Mesendoderm (in vitro differentiated cells): ENCODE results near the gene EEF1AKMT3.

Source experiments
- DNase-seq: peaks from one replicate; pipeline ENCODE4 v3.0.0; 2013
- H2AK5ac ChIP-seq: 2 replicates; pipeline ENCODE4 v1.6.1; 2013; ENCODE audit warnings: low read length, inconsistent platforms
- H2BK120ac ChIP-seq: 2 replicates; pipeline ENCODE4 v1.6.1; 2013; ENCODE audit warnings: low read depth, mild to moderate bottlenecking, low read length, moderate library complexity, mixed read lengths
- H2BK15ac ChIP-seq: replicated peaks from 2 replicates; pipeline ENCODE4 v1.6.1; 2013; ENCODE audit warnings: low read depth, mild to moderate bottlenecking, moderate library complexity
- H2BK5ac ChIP-seq: 2 replicates; pipeline ENCODE4 v1.6.1; 2013; ENCODE audit warnings: low read length, inconsistent platforms
- H3K18ac ChIP-seq: 2 replicates; pipeline ENCODE4 v1.6.1; 2013; ENCODE audit warnings: mild to moderate bottlenecking, low read length, mixed read lengths
- H3K23ac ChIP-seq: one replicate; pipeline ENCODE4 v1.6.1; 2013; ENCODE audit warnings: low read length
- H3K27ac ChIP-seq: 2 replicates; pipeline ENCODE4 v1.5.1; 2013; ENCODE audit warnings: low read depth, mild to moderate bottlenecking, inconsistent platforms, low read length, moderate library complexity
- H3K27me3 ChIP-seq: 2 replicates; pipeline ENCODE4 v1.6.1; 2013; ENCODE audit warnings: low read length, control low read depth, mild to moderate bottlenecking, inconsistent platforms; ENCODE audit not compliant: insufficient read depth, poor library complexity
- H3K36me3 ChIP-seq: 2 replicates; pipeline ENCODE4 v1.6.1; 2013; ENCODE audit warnings: low read length, inconsistent platforms; ENCODE audit not compliant: control insufficient read depth, insufficient read depth
- H3K4ac ChIP-seq: one replicate; pipeline ENCODE4 v1.6.1; 2013; ENCODE audit warnings: low read depth, mild to moderate bottlenecking, low read length, moderate library complexity
- H3K4me1 ChIP-seq: 2 replicates; pipeline ENCODE4 v1.6.1; 2013; ENCODE audit warnings: low read depth, low read length, inconsistent platforms; ENCODE audit not compliant: control insufficient read depth
- H3K4me2 ChIP-seq: 2 replicates; pipeline ENCODE4 v1.6.1; 2013; ENCODE audit warnings: low read length
- H3K4me3 ChIP-seq: 2 replicates; pipeline ENCODE4 v1.5.1; 2013; ENCODE audit warnings: mild to moderate bottlenecking, low read length
- H3K56ac ChIP-seq: one replicate; pipeline ENCODE4 v1.6.1; 2013; ENCODE audit warnings: low read length
- H3K79me1 ChIP-seq: 2 replicates; pipeline ENCODE4 v1.6.1; 2013; ENCODE audit warnings: low read length, inconsistent platforms
- H3K79me2 ChIP-seq: 2 replicates; pipeline ENCODE4 v1.6.1; 2013; ENCODE audit warnings: mild to moderate bottlenecking, low read length; ENCODE audit not compliant: control insufficient read depth, insufficient read depth
- H3K9ac ChIP-seq: 2 replicates; pipeline ENCODE4 v1.6.1; 2013; ENCODE audit warnings: low read length, inconsistent platforms
- H4K5ac ChIP-seq: one replicate; pipeline ENCODE4 v1.6.1; 2013; ENCODE audit warnings: low read length
- H4K8ac ChIP-seq: one replicate; pipeline ENCODE4 v1.6.1; 2013; ENCODE audit warnings: low read depth, mild to moderate bottlenecking, control low read depth, low read length, moderate library complexity
- WGBS: extraction: QIAGEN DNeasy Blood & Tissue Kit; methylation state at CpG from one replicate; pipeline ENCODE4 v1.1.7; 2013; ENCODE audit warnings: low lambda C conversion rate, missing lambda C conversion rate; ENCODE audit not compliant: insufficient coverage; ENCODE audit errors: extremely low coverage; 5-methylcytosine and 5-hydroxymethylcytosine counted together

EEF1AKMT3 gene

DNA sequence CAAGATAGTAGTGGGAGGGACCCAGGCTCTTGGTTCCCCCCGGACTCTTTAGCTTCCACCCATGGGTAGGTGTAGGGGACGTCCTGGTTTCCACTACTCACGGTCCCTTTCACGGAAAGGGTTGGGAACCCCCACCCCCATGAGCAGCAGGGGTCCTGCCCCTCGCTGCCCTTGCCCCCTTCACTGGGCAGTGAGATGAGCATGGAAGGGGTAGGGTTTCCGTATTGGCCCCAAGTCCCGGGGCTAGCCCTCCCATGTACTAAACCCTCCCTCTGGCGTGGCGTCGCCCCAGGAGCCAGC lies 46.6 kb upstream of the EEF1AKMT3 start:
- Histone ChIP-seq H2BK5ac (no peak overlapping the region), H3K4me1 (no peaks in the 10 kb centered on the region), H3K18ac (no peak overlapping the region), H2AK5ac (no peak overlapping the region), H2BK15ac (no peak overlapping the region), H3K23ac (no peak overlapping the region), H3K4ac (no peak overlapping the region), H3K4me3 (no peak overlapping the region), H3K9ac (no peak overlapping the region), H3K79me2 (no peaks in the 10 kb centered on the region), H3K27ac (no peak overlapping the region), H4K8ac (no peak overlapping the region), H3K27me3 (peaks cover 26% of the 10 kb centered on the region), H3K79me1 (no peaks in the 10 kb centered on the region), H3K36me3 (no peaks in the 10 kb centered on the region), H3K56ac (peak overlapping the region; percentile 34), H2BK120ac (no peak overlapping the region), H3K4me2 (no peak overlapping the region), H4K5ac (no peak overlapping the region)
- no CpG with 5 or more reads among the region's 10 CpGs for WGBS
- no peak for DNase-seq

GRCh38 chr12:57726151-57726883 lies 46.1 kb upstream of the EEF1AKMT3 start:
- no peak overlapping the region for H3K27ac ChIP-seq
- no peak overlapping the region for H2BK5ac ChIP-seq
- H3K36me3 ChIP-seq = no peaks in the 10 kb centered on the region
- peaks cover 28% of the 10 kb centered on the region for H3K27me3 ChIP-seq
- no peak overlapping the region for H2BK120ac ChIP-seq
- no peak overlapping the region for H2BK15ac ChIP-seq
- H3K23ac ChIP-seq = no peak overlapping the region
- no peaks in the 10 kb centered on the region for H3K79me1 ChIP-seq
- H3K4me1 ChIP-seq = no peaks in the 10 kb centered on the region
- no CpG with 5 or more reads among the region's 79 CpGs for WGBS
- H3K18ac ChIP-seq = no peak overlapping the region
- H2AK5ac ChIP-seq = no peak overlapping the region
- peak overlapping the region; percentile 63 for H3K4me3 ChIP-seq
- H3K4ac ChIP-seq = no peak overlapping the region
- H3K4me2 ChIP-seq = peak overlapping the region; percentile 91
- H4K5ac ChIP-seq = no peak overlapping the region
- H3K79me2 ChIP-seq = no peaks in the 10 kb centered on the region
- peak; percentile 86 for DNase-seq
- peak overlapping the region; percentile 55 for H3K9ac ChIP-seq
- no peak overlapping the region for H4K8ac ChIP-seq
- H3K56ac ChIP-seq = peak overlapping the region; percentile 86

GRCh38 chr12:57726884-57727757 lies 45.3 kb upstream of the EEF1AKMT3 start:
- Histone ChIP-seq H3K79me2 (no peaks in the 10 kb centered on the region), H3K18ac (no peak overlapping the region), H3K79me1 (no peaks in the 10 kb centered on the region), H3K4ac (no peak overlapping the region), H3K27me3 (peaks cover 28% of the 10 kb centered on the region), H3K56ac (no peak overlapping the region), H4K8ac (no peak overlapping the region), H3K4me2 (peak overlapping the region; percentile 91), H2BK120ac (no peak overlapping the region), H3K4me3 (no peak overlapping the region), H3K23ac (no peak overlapping the region), H2BK15ac (no peak overlapping the region), H3K27ac (no peak overlapping the region), H2AK5ac (no peak overlapping the region), H2BK5ac (no peak overlapping the region), H3K9ac (no peak overlapping the region), H3K36me3 (no peaks in the 10 kb centered on the region), H4K5ac (no peak overlapping the region), H3K4me1 (no peaks in the 10 kb centered on the region)
- DNase-seq = no peak
- no CpG with 5 or more reads among the region's 76 CpGs for WGBS

DNA sequence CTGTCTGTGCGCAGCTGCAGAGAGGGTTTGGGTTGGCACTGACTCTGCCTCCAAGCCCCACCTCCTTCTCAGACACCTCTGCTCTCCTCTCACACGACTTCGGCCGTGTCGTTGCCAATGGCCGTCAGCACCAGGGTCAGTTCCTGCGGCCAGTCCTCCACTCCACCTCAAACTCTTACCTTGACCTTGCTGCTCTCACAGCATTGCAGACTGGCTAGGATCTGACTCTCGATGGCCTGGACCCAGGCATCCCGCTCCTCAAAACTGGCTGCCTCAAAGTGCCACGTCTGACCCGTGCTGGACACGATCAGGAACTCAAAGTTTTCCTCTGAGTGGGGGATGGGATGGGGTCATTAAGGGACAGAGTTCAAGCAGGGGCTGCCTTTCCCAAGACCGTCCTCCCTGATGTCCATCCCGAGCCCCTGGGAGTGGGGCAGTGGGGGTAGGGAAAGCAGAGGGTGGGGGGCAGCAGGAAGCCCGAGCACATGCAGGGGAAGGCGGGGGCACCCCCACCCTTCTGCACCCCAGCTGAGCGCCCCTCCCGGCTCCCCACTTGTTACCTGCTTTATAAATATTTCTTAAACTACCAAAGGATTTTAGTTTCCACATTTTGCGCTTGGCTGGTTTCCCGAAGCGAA lies 44.5 kb upstream of the EEF1AKMT3 start:
- no peak overlapping the region for H3K9ac ChIP-seq
- H3K79me2 ChIP-seq = no peaks in the 10 kb centered on the region
- H3K4me1 ChIP-seq = no peaks in the 10 kb centered on the region
- H3K4ac ChIP-seq = no peak overlapping the region
- WGBS = no CpG with 5 or more reads among the region's 21 CpGs
- H4K5ac ChIP-seq = no peak overlapping the region
- H3K23ac ChIP-seq = no peak overlapping the region
- no peak overlapping the region for H2BK120ac ChIP-seq
- no peak overlapping the region for H3K4me3 ChIP-seq
- H4K8ac ChIP-seq = no peak overlapping the region
- no peak overlapping the region for H3K18ac ChIP-seq
- H3K4me2 ChIP-seq = no peak overlapping the region
- no peak overlapping the region for H3K56ac ChIP-seq
- no peaks in the 10 kb centered on the region for H3K36me3 ChIP-seq
- H3K27ac ChIP-seq = no peak overlapping the region
- no peak overlapping the region for H2AK5ac ChIP-seq
- H3K79me1 ChIP-seq = no peaks in the 10 kb centered on the region
- DNase-seq = peak; percentile 77
- no peak overlapping the region for H2BK5ac ChIP-seq
- peaks cover 31% of the 10 kb centered on the region for H3K27me3 ChIP-seq
- H2BK15ac ChIP-seq = no peak overlapping the region

DNA sequence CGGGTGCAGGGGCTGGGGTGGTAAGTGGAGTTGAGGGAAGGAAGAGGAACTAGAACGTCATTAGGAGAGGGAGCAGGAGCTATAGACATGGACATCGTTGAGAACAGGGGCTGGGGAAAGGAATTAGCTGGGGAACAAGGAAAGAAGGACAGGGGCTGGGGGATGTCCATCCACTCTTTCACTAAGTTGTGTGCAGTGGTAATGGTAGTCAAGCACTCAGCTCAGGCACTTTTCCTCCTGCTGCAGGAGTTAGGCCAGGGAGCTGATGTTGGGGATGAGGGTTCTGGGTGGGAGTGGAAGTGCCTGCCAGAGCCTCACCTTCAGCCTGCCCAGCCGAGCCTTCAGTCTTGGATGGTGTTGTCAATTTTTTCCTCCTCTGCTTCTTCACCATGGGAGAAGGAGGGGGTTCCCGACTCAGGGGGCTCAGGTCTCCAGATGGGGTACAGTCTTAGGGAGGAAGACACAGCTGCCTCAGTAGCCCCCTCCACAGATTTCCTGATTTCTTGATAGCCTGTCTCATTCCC lies 43.0 kb upstream of the EEF1AKMT3 start:
- Histone ChIP-seq H3K4me2 (no peak overlapping the region), H3K9ac (no peak overlapping the region), H3K4me3 (no peak overlapping the region), H3K27ac (no peak overlapping the region), H2BK120ac (no peak overlapping the region), H3K79me2 (no peaks in the 10 kb centered on the region), H3K23ac (no peak overlapping the region), H3K18ac (no peak overlapping the region), H3K56ac (no peak overlapping the region), H2BK5ac (no peak overlapping the region), H3K4me1 (no peaks in the 10 kb centered on the region), H2BK15ac (no peak overlapping the region), H2AK5ac (no peak overlapping the region), H4K8ac (no peak overlapping the region), H4K5ac (no peak overlapping the region), H3K79me1 (no peaks in the 10 kb centered on the region), H3K36me3 (no peaks in the 10 kb centered on the region), H3K27me3 (peaks cover 41% of the 10 kb centered on the region), H3K4ac (no peak overlapping the region)
- no CpG with 5 or more reads among the region's 5 CpGs for WGBS
- no peak for DNase-seq
